ENCODE data around the gene MPEG1.

DNA sequence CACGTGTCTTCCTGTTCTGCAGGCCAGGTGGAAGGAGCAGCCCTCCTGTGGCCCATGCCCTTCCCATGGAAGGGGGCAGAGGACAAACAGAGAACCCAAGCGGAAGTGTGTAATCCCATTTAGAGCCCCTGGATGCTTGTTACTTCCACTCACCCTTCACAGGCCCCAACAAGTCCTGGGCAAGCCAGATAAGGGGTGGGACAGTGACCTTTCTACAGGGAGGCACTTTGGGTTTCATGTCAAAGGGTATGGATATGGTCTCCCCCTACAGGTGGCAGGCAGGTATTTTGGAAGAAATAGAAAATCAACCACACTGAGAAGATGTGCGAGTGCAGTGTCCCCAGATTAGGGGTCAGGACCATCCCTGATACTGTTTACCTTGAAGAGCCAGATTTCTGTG lies 11.4 kb downstream of the MPEG1 start:
- TF ChIP-seq POLR2AphosphoS5 (IDR thresholded peaks at IDR 0.05) (no peak), POLR2A (IDR thresholded peaks at IDR 0.05) (no peak)
- TF ChIP-seq, protein P1, sequence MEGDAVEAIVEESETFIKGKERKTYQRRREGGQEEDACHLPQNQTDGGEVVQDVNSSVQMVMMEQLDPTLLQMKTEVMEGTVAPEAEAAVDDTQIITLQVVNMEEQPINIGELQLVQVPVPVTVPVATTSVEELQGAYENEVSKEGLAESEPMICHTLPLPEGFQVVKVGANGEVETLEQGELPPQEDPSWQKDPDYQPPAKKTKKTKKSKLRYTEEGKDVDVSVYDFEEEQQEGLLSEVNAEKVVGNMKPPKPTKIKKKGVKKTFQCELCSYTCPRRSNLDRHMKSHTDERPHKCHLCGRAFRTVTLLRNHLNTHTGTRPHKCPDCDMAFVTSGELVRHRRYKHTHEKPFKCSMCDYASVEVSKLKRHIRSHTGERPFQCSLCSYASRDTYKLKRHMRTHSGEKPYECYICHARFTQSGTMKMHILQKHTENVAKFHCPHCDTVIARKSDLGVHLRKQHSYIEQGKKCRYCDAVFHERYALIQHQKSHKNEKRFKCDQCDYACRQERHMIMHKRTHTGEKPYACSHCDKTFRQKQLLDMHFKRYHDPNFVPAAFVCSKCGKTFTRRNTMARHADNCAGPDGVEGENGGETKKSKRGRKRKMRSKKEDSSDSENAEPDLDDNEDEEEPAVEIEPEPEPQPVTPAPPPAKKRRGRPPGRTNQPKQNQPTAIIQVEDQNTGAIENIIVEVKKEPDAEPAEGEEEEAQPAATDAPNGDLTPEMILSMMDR (IDR thresholded peaks at IDR 0.05 in 8 of 11, conservative IDR thresholded peaks at IDR 0.05 in 3 of 11): peak in 1 of 11 experiments; percentile 8
